ENCODE data around the gene LUC7L2. TPM values are rescaled to one million over a fixed set of nuclear protein-coding genes. Genes with fewer than 3 reads are reported as not detected.
"Not testable (repeated sequence)": the region's sequence is repeated elsewhere in the genome, so short reads cannot be mapped to it uniquely, and the experiment has no call there.

LUC7L2 gene, protein sequence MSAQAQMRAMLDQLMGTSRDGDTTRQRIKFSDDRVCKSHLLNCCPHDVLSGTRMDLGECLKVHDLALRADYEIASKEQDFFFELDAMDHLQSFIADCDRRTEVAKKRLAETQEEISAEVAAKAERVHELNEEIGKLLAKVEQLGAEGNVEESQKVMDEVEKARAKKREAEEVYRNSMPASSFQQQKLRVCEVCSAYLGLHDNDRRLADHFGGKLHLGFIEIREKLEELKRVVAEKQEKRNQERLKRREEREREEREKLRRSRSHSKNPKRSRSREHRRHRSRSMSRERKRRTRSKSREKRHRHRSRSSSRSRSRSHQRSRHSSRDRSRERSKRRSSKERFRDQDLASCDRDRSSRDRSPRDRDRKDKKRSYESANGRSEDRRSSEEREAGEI
- total RNA-seq: 51.8 TPM

DNA sequence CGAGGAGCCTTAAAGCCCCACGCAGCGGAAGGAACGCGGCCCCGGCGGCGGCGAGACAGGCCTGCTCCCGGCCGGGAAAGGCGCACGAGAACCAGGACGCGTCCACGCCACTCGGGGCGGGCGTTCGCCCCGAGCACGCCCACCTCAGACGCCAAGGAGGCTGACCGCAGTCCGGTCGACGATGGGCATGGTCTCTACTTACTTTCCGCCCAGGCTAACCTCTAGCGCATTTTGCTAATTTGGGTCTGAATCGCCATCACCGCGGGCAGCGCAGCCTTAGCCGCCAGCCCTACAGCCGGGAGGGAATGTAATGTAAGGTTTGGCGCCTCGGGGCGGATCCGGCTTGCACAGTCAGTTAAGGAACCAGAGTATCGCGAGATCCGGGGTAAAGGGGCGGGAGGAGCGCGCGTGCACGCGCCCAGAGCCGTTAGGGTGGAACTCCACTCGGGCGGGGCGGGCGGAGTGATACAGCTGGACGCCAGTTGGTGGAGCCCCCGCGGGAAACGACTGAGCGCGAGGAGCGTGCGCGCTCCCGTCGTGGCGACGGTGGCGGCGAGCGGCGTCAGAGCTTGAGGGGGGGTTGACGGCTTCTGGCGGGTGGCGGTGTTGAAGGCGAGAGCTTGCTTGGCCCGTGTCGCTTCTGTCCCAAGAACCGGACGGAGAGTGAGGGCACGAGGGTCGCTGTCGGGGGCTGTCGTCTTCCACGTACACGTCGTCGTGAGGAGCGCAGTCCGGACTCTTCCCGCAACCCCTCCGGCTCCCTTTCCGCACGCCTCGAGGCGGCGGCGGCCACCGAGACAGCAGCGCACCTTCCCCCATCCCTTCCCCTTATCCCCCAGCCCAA, at the start of gene LUC7L2:
Gene LUC7L2 (plus strand): TSS at position 529 of the 844 bp plus-strand sequence. CDS start 368 bp downstream, outside the sequence.
- intact Hi-C loops (cut with DNase I): loop anchor here (2.0 to 5.0 kb wide), 2 partner anchors 19 to 818 kb away; partner anchors contain the start of genes FMC1 and KDM7A
- TF ChIP-seq POLR2AphosphoS5 (IDR thresholded peaks at IDR 0.05; ENCODE audit: insufficient read depth in 1 of 2, low read depth in 1 of 2) (peak; percentile 95 to 99), POLR2A (IDR thresholded peaks at IDR 0.05) (peak in 1 of 2 donors; percentile 88)
- TF ChIP-seq, protein P1, sequence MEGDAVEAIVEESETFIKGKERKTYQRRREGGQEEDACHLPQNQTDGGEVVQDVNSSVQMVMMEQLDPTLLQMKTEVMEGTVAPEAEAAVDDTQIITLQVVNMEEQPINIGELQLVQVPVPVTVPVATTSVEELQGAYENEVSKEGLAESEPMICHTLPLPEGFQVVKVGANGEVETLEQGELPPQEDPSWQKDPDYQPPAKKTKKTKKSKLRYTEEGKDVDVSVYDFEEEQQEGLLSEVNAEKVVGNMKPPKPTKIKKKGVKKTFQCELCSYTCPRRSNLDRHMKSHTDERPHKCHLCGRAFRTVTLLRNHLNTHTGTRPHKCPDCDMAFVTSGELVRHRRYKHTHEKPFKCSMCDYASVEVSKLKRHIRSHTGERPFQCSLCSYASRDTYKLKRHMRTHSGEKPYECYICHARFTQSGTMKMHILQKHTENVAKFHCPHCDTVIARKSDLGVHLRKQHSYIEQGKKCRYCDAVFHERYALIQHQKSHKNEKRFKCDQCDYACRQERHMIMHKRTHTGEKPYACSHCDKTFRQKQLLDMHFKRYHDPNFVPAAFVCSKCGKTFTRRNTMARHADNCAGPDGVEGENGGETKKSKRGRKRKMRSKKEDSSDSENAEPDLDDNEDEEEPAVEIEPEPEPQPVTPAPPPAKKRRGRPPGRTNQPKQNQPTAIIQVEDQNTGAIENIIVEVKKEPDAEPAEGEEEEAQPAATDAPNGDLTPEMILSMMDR (IDR thresholded peaks at IDR 0.05): no peak

DNA sequence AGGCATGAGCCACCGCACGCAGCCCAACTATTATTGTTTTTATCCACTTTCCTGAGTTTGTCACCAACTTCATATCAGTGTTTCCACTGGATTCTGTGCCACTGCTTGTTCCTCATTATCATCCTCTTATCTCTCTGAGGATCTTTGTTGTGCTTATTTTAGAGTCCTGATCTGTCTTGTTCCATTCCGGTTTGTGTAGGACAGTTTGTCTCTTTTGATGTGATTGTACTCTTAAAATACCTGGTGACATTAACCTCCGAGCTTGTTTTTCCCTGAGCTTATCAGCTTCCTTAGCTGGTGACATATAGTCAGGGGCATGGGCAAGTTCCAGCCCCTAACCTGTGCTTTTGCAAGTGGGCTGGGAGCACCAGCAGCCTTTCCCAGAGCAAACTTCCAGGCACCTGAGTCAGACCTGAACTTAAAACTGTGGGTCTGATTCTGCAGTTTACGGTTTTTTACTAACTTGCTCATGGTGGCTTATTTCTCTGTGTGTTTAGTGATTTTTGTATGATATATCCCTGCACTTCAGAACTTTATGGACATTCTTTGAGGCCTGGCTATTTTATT, 41.7 kb upstream of the LUC7L2 start:
- no peaks in the 10 kb centered on the region for H3K4me1 ChIP-seq
- intact Hi-C loops (cut with DNase I): no loop called here
- no peak for DNase-seq (ENCODE audit: extremely low spot score in 2 of 2)
- TF ChIP-seq POLR2A (IDR thresholded peaks at IDR 0.05) (no peak), POLR2AphosphoS5 (IDR thresholded peaks at IDR 0.05; ENCODE audit: insufficient read depth in 1 of 2, low read depth in 1 of 2) (no peak)
- TF ChIP-seq, protein P1 (IDR thresholded peaks at IDR 0.05): no peak
- no peaks in the 10 kb centered on the region for H3K36me3 ChIP-seq
- H3K9me3 ChIP-seq: no peaks in the 10 kb centered on the region
- H3K27me3 ChIP-seq: no peaks in the 10 kb centered on the region
- no peak overlapping the region for H3K4me3 ChIP-seq
- no peak overlapping the region for H3K27ac ChIP-seq

More for the DNA sequence above, at the start of gene LUC7L2:
- Histone ChIP-seq H3K4me3 (peak within 1 kb of the TSS; percentile 93 to 100), H3K27me3 (no peaks in the 10 kb centered on the region), H3K9me3 (no peaks in the 10 kb centered on the region), H3K36me3 (no peaks in the 10 kb centered on the region), H3K27ac (peak within 1 kb of the TSS; percentile 100), H3K4me1 (peaks cover 37% of the 10 kb centered on the region)
- DNase-seq (ENCODE audit: extremely low spot score in 2 of 2): peak; percentile 97 to 99

DNA sequence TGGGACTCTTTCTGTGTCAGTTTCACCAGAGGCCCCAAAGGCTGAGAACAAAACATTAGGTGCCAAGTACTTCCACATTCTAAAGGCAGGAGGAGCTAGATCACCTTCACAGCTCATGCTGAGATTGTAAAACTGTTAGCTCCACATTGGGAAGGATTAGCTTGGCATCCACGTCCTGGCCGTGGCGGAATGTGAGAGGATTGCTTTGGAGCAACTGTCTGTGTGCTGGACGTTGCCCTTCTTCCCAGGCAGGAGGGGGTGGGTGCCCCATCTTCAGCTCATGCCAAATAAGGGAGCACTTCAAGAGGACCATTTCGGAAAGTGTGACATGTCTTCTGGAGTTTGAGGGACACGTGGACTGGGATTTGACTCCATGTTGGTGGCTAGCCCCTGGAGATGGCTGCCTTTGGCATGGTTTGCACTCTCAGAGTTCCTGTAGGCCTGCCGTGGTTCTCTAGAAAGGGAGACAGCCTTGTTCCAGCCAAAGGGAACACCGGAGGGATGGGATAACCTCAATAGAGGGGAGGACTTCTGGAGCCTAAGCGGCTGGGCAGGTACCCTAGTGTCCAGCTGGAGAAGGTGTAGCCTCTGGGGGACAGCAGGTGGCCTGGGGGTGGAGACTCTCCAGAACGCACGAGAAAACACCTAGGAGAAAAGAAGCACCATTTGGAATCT, 38.5 kb upstream of the LUC7L2 start:
- Histone ChIP-seq H3K9me3 (no peaks in the 10 kb centered on the region), H3K27me3 (no peaks in the 10 kb centered on the region), H3K4me1 (no peaks in the 10 kb centered on the region), H3K4me3 (no peak overlapping the region), H3K27ac (no peak overlapping the region), H3K36me3 (no peaks in the 10 kb centered on the region)
- no peak for DNase-seq (ENCODE audit: extremely low spot score in 2 of 2)
- intact Hi-C loops (cut with DNase I): no loop called here
- no peak for TF ChIP-seq POLR2A (IDR thresholded peaks at IDR 0.05)
- TF ChIP-seq, protein P1 (IDR thresholded peaks at IDR 0.05): no peak
- no peak for TF ChIP-seq POLR2AphosphoS5 (IDR thresholded peaks at IDR 0.05; ENCODE audit: insufficient read depth in 1 of 2, low read depth in 1 of 2)

DNA sequence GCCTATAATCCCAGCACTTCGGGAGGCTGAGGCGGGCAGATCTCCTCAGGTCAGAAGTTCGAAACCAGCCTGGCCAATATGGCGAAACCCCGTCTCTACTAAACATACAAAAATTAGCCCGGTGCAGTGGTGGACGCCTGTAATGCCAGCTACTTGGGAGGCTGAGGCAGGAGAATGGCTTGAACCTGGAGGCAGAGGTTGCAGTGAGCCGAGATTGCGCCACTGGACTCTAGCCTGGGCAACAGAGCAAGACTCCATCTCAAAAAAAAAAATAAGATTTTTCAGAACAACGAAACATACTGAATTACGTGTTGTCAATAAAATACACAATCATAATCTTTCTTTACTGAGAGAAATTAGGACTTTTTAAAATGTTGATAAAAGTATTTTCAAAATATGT, 35.0 kb upstream of the LUC7L2 start:
- DNase-seq (ENCODE audit: extremely low spot score in 2 of 2); H3K9me3 ChIP-seq; H3K4me1 ChIP-seq; H3K27ac ChIP-seq; H3K27me3 ChIP-seq; intact Hi-C loops (cut with DNase I); H3K36me3 ChIP-seq; H3K4me3 ChIP-seq: not testable (repeated sequence)

DNA sequence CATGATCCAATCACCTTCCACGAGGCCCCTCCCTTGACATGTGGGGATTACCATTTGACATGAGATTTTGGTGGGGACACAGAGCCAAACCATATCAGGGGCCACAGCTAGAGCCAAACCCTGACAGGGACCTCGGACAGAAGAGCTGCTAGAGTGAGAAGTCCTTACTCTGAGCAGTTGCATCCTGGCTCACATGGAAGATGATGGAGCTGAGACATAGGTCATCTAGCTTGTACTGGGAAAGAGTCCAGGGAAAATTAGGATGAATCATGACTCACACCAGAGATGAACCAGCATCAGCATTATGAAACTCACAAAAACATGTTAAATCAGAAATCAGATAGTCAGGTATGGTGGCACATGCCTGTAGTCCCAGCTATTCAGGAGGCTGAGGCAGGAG, 31.3 kb upstream of the LUC7L2 start:
- intact Hi-C loops (cut with DNase I): no loop called here
- Histone ChIP-seq H3K4me1 (no peaks in the 10 kb centered on the region), H3K4me3 (no peak overlapping the region), H3K9me3 (no peaks in the 10 kb centered on the region), H3K36me3 (no peaks in the 10 kb centered on the region), H3K27ac (no peak overlapping the region), H3K27me3 (no peaks in the 10 kb centered on the region)
- TF ChIP-seq POLR2A (IDR thresholded peaks at IDR 0.05): no peak
- TF ChIP-seq POLR2AphosphoS5 (IDR thresholded peaks at IDR 0.05; ENCODE audit: insufficient read depth in 1 of 2, low read depth in 1 of 2): no peak
- TF ChIP-seq, protein P1 (IDR thresholded peaks at IDR 0.05): no peak
- DNase-seq (ENCODE audit: extremely low spot score in 2 of 2): no peak
